K562 (cell line): ENCODE measurements around the gene LRRC9. TPM values are rescaled to one million over a fixed set of nuclear protein-coding genes. Genes with fewer than 3 reads are reported as not detected.

Experiments
- ATF1 ChIP-seq, 2 experiments: fragments of 450-650 bp in 1 of 2; IDR thresholded peaks; 2 replicates each; pipeline ENCODE4 v1.6.1; 2016; ENCODE audit warnings: missing compliant biosample characterization in 1 of 2, missing genetic modification characterization in 1 of 2
- BHLHE40 ChIP-seq: IDR thresholded peaks from 2 replicates; pipeline ENCODE4 v1.6.1; 2011; ENCODE audit warnings: low read length, improper control_type of control experiment
- BRCA1 ChIP-seq, 2 experiments: fragments of 450-650 bp in 1 of 2; sonication (generic) in 1 of 2; formaldehyde crosslinking in 1 of 2; IDR thresholded peaks; 2 replicates each; pipeline versions ENCODE4 v1.5.0 to v1.6.1; 2017 to 2020; ENCODE audit warnings: mild to moderate bottlenecking in 1 of 2, missing genetic modification reagents in 1 of 2
- EHMT2 ChIP-seq: fragments of 450-650 bp; IDR thresholded peaks from 2 replicates; pipeline ENCODE4 v1.6.1; 2018; ENCODE audit warnings: antibody characterized with exemption
- IRF2 ChIP-seq: sonication (generic); formaldehyde crosslinking; IDR thresholded peaks from 2 replicates; pipeline ENCODE4 v1.8.1; 2022; ENCODE audit warnings: mild to moderate bottlenecking, missing genetic modification reagents
- KDM2B ChIP-seq: fragments of 250-450 bp; sonication (Bioruptor Pico); IDR thresholded peaks from 2 replicates; pipeline ENCODE4 v1.8.0; 2021; ENCODE audit warnings: mild to moderate bottlenecking, moderate library complexity
- KLF6 ChIP-seq: fragments of 250-450 bp; sonication (Bioruptor Pico); IDR thresholded peaks from 2 replicates; pipeline ENCODE4 v1.4.0; 2020; ENCODE audit warnings: mild to moderate bottlenecking, moderate library complexity, borderline replicate concordance
- MAX ChIP-seq: sonication (generic); formaldehyde crosslinking; IDR thresholded peaks from 2 replicates; pipeline ENCODE4 v1.9.0; 2022; ENCODE audit warnings: mild to moderate bottlenecking, missing genetic modification reagents
- MAZ ChIP-seq, 2 experiments: fragments of 450-650 bp in 1 of 2; sonication (generic) in 1 of 2; formaldehyde crosslinking; IDR thresholded peaks in 1 of 2; conservative IDR thresholded peaks in 1 of 2; 2 replicates each; pipeline versions ENCODE4 v1.4.0 to v1.5.0; 2020; ENCODE audit warnings: mild to moderate bottlenecking in 1 of 2, missing genetic modification reagents in 1 of 2
- MTF1 ChIP-seq: fragments of 250-450 bp; sonication (Bioruptor Pico); IDR thresholded peaks from 2 replicates; pipeline ENCODE4 v1.9.0; 2021; ENCODE audit warnings: moderate library complexity, mild to moderate bottlenecking, inconsistent platforms, borderline replicate concordance
- RAD51 ChIP-seq: fragments of 450-650 bp; IDR thresholded peaks from 2 replicates; pipeline ENCODE4 v1.7.1; 2016; ENCODE audit warnings: low read depth, mild to moderate bottlenecking, borderline replicate concordance
- RBFOX2 ChIP-seq: fragments of 200-400 bp; formaldehyde crosslinking; IDR thresholded peaks from 2 replicates; pipeline ENCODE4 v1.6.1; 2017; ENCODE audit warnings: low read depth, mild to moderate bottlenecking, low read length, moderate library complexity
- SP2 ChIP-seq: IDR thresholded peaks from 2 replicates; pipeline ENCODE4 v1.6.1; 2011; ENCODE audit warnings: mild to moderate bottlenecking, low read depth, low read length, moderate library complexity; ENCODE audit not compliant: poor library complexity, severe bottlenecking; ENCODE audit errors: extremely low read depth
- THRA ChIP-seq: fragments of 450-650 bp; IDR thresholded peaks from 2 replicates; pipeline ENCODE4 v1.6.1; 2017; ENCODE audit warnings: mild to moderate bottlenecking, moderate library complexity
- THRB ChIP-seq: fragments of 450-650 bp; formaldehyde crosslinking; conservative IDR thresholded peaks from 2 replicates; pipeline ENCODE4 v1.4.0; 2022; ENCODE audit warnings: mild to moderate bottlenecking, missing genetic modification characterization
- polyA plus RNA-seq, 8 experiments: library from polyadenylated mRNA; depleted of rRNA in 4 of 8; stranded (reverse) in 5 of 8; unstranded in 3 of 8; fragments of >200 nt; fragmentation: Nextera tagmentation in 2 of 8; fragmentation: Illumina TruSeq in 1 of 8; extraction: Ambion mirVana in 2 of 8; extraction: Trizol in 1 of 8; gene quantifications; 2 replicates each; pipeline versions ENCODE4 v1.2.1 to v1.2.3, GENCODE V29; 2011 to 2014; ENCODE audit warnings: inconsistent platforms in 1 of 8, missing spikeins in 1 of 8
- total RNA-seq, 7 experiments: library from RNA; depleted of rRNA in 6 of 7; stranded (reverse); fragments of >200 nt in 6 of 7; fragmentation: Illumina TruSeq in 2 of 7; extraction: Trizol in 2 of 7; gene quantifications; 2 replicates each; pipeline versions ENCODE4 v1.2.1 to v1.2.3, GENCODE V29; 2011 to 2021; ENCODE audit warnings: low replicate concordance in 1 of 7
- TF ChIP-seq, protein P1 (sequence below): sonication (generic); formaldehyde crosslinking; IDR thresholded peaks from 2 replicates; pipeline ENCODE4 v1.8.0; 2022; ENCODE audit warnings: mild to moderate bottlenecking, missing genetic modification reagents, borderline replicate concordance
- TF ChIP-seq, protein P2 (sequence below): fragments of 450-650 bp; formaldehyde crosslinking; IDR thresholded peaks from 2 replicates; pipeline ENCODE4 v1.4.0; 2022; ENCODE audit warnings: missing genetic modification characterization
- TF ChIP-seq, protein P3 (sequence below): sonication (generic); formaldehyde crosslinking; IDR thresholded peaks from 2 replicates; pipeline ENCODE4 v1.8.1; 2023; ENCODE audit warnings: mild to moderate bottlenecking, missing genetic modification reagents, moderate library complexity

Gene LRRC9
- total and polyA plus RNA-seq, 9 of the 15 experiments (the other 6 are each of a cell fraction or from before 2014, with no cell fraction given), result not detected

DNA sequence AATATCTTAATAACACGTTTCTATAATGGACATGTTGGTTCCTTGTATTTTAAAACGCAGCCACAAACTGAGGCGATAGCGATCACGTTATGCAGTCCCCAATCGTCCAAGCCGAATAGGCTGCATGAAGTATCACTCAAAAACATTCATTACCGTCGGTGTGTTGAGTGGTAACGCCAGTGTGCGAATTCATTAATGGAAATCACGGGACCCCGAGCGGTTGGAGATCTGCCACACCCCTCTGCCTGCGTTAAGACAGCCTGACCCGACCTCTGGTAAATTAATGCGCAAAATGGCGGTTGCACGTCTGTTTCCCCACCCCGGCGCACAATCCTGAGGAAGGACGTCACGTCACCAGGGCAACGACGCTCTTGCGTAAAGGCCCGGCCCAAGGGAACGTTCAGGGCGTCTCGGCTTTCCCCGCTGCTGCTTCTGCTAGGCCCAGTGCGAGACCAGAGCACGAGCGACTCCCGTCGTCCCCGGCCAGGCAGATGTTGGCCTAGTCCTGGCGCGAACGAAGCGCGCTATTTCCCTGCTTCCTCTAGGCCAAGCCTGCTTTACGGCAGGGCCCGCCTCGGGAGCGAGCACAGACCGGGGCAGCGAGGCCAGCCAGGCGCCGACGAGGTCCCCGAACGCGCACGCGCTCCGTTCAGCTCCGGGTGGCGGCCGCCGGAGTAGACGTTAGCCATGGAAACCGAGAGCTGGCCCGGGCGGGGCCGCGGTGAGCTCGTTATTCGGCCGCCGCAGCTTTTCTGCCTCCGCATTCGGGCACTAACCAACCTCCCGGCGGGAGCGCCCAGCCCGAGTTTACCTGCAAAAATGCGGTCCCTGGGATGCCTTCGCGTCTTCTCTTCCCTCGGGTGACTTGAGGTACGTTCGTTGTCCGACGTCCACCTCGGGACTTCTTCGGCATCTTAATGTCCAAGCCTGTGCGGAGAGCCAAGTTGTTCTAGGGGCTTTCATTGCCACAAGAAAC lies 171.9 kb downstream of the LRRC9 start, which contains the start of gene PCNX4 (continued):
- TF ChIP-seq MAX (CRISPR knock-in tag), result peak; percentile 77; the same call in 1 of the 2 replicates
- TF ChIP-seq BRCA1 (IDR thresholded peaks at IDR 0.05), result no peak
- no peak for TF ChIP-seq BRCA1 (CRISPR knock-in tag; IDR thresholded peaks at IDR 0.05)
- TF ChIP-seq SP2, result no peak
- TF ChIP-seq IRF2 (CRISPR knock-in tag), result no peak
- no peak for TF ChIP-seq KDM2B (CRISPR knock-in tag)
- TF ChIP-seq THRA, result no peak
- TF ChIP-seq ATF1 (CRISPR knock-in tag; IDR thresholded peaks at IDR 0.05), result no peak
- TF ChIP-seq ATF1 (tag; IDR thresholded peaks at IDR 0.05), result peak; percentile 94
- peak; percentile 55 to 74; a peak in 2 of 4 replicates for TF ChIP-seq MAZ (CRISPR knock-in tag; conservative IDR thresholded peaks at IDR 0.05 in 1 of 2, IDR thresholded peaks at IDR 0.05 in 1 of 2)
- TF ChIP-seq, protein P1, sequence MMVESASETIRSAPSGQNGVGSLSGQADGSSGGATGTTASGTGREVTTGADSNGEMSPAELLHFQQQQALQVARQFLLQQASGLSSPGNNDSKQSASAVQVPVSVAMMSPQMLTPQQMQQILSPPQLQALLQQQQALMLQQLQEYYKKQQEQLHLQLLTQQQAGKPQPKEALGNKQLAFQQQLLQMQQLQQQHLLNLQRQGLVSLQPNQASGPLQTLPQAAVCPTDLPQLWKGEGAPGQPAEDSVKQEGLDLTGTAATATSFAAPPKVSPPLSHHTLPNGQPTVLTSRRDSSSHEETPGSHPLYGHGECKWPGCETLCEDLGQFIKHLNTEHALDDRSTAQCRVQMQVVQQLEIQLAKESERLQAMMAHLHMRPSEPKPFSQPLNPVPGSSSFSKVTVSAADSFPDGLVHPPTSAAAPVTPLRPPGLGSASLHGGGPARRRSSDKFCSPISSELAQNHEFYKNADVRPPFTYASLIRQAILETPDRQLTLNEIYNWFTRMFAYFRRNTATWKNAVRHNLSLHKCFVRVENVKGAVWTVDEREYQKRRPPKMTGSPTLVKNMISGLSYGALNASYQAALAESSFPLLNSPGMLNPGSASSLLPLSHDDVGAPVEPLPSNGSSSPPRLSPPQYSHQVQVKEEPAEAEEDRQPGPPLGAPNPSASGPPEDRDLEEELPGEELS (CRISPR knock-in tag), result no peak
- no peak for TF ChIP-seq MTF1
- TF ChIP-seq THRB (CRISPR knock-in tag), result no peak
- no peak for TF ChIP-seq RAD51
- TF ChIP-seq, protein P2, sequence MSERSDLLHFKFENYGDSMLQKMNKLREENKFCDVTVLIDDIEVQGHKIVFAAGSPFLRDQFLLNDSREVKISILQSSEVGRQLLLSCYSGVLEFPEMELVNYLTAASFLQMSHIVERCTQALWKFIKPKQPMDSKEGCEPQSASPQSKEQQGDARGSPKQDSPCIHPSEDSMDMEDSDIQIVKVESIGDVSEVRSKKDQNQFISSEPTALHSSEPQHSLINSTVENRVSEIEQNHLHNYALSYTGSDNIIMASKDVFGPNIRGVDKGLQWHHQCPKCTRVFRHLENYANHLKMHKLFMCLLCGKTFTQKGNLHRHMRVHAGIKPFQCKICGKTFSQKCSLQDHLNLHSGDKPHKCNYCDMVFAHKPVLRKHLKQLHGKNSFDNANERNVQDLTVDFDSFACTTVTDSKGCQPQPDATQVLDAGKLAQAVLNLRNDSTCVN (CRISPR knock-in tag), result no peak
- no peak for TF ChIP-seq EHMT2
- peak; percentile 93 for TF ChIP-seq RBFOX2
- peak; percentile 74; the same call in 1 of the 2 replicates for TF ChIP-seq KLF6 (CRISPR knock-in tag)
- TF ChIP-seq BHLHE40, result peak; percentile 85
- TF ChIP-seq, protein P3, sequence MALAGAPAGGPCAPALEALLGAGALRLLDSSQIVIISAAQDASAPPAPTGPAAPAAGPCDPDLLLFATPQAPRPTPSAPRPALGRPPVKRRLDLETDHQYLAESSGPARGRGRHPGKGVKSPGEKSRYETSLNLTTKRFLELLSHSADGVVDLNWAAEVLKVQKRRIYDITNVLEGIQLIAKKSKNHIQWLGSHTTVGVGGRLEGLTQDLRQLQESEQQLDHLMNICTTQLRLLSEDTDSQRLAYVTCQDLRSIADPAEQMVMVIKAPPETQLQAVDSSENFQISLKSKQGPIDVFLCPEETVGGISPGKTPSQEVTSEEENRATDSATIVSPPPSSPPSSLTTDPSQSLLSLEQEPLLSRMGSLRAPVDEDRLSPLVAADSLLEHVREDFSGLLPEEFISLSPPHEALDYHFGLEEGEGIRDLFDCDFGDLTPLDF (CRISPR knock-in tag), result peak; percentile 82
